Right atrium auricular region (tissue), 2 donors: ENCODE results near the gene GTF2A1. TPM values are rescaled to one million over a fixed set of nuclear protein-coding genes. Genes with fewer than 3 reads are reported as not detected.

Experiments used
- DNase-seq: peaks from one replicate; pipeline ENCODE4 v3.0.0-alpha.2; 2019; ENCODE audit warnings: low spot score
- H3K27ac ChIP-seq, 2 donors: fragments of 200-600 bp; sonication (generic); 1 replicate in 1 of 2; 2 replicates in 1 of 2; pipeline ENCODE4 v1.5.1; 2016 to 2019
- H3K27me3 ChIP-seq, 2 donors: fragments of 200-600 bp; sonication (generic); one replicate each; pipeline versions ENCODE4 v1.5.1 to v1.6.0; 2017 to 2019
- H3K36me3 ChIP-seq: fragments of 200-600 bp; sonication (generic); one replicate; pipeline ENCODE4 v1.5.1; 2016
- H3K4me1 ChIP-seq, 2 donors: fragments of 200-600 bp; sonication (generic); one replicate each; pipeline versions ENCODE4 v1.5.1 to v1.6.0; 2017 to 2019
- H3K4me3 ChIP-seq, 2 donors: fragments of 200-600 bp; sonication (generic); 1 replicate in 1 of 2; 2 replicates in 1 of 2; pipeline ENCODE4 v1.5.1; 2017 to 2019; ENCODE audit warnings: mild to moderate bottlenecking in 1 of 2, moderate library complexity in 1 of 2
- H3K9me3 ChIP-seq, 2 donors: fragments of 200-600 bp; sonication (generic); one replicate each; pipeline ENCODE4 v1.5.1; 2019
- CTCF ChIP-seq, 2 donors: fragments of 200-600 bp; sonication (generic); IDR thresholded peaks; one replicate each; pipeline ENCODE4 v1.5.1; 2019; ENCODE audit warnings: antibody characterized with exemption in 2 of 2
- total RNA-seq, 2 donors: library from RNA; depleted of rRNA; stranded (reverse); fragments of >200 nt; gene quantifications; one replicate each; pipeline ENCODE4 v1.1.0, GENCODE V29; 2016

GTF2A1 gene
- total RNA-seq, 2 donors from 2014 or later, result 14.6 to 17.1 TPM

GRCh38 chr14:81205639-81206038, 15.1 kb downstream of the GTF2A1 start:
- Histone ChIP-seq H3K9me3 (no peaks in the 10 kb centered on the region), H3K4me3 (no peak overlapping the region), H3K36me3 (peaks cover 24% of the 10 kb centered on the region), H3K27me3 (no peaks in the 10 kb centered on the region), H3K27ac (peak overlapping the region; percentile 17 to 74), H3K4me1 (peaks cover 0 to 4% of the 10 kb centered on the region in 2 donors)
- TF ChIP-seq CTCF (IDR thresholded peaks at IDR 0.05), result no peak
- no peak for DNase-seq

GRCh38 chr14:81200054-81200453, 20.7 kb downstream of the GTF2A1 start:
- Histone ChIP-seq H3K9me3 (no peaks in the 10 kb centered on the region), H3K27me3 (no peaks in the 10 kb centered on the region), H3K27ac (no peak overlapping the region), H3K4me3 (no peak overlapping the region), H3K4me1 (no peaks in the 10 kb centered on the region), H3K36me3 (peaks cover 45% of the 10 kb centered on the region)
- no peak for DNase-seq
- no peak for TF ChIP-seq CTCF (IDR thresholded peaks at IDR 0.05)

GRCh38 chr14:81199084-81199483, 21.7 kb downstream of the GTF2A1 start:
- H3K36me3 ChIP-seq, result peaks cover 55% of the 10 kb centered on the region
- DNase-seq, result no peak
- H3K27me3 ChIP-seq, result no peaks in the 10 kb centered on the region
- H3K4me1 ChIP-seq, result no peaks in the 10 kb centered on the region
- no peak overlapping the region for H3K27ac ChIP-seq
- no peak overlapping the region for H3K4me3 ChIP-seq
- H3K9me3 ChIP-seq, result no peaks in the 10 kb centered on the region
- no peak for TF ChIP-seq CTCF (IDR thresholded peaks at IDR 0.05)

- Histone ChIP-seq H3K36me3 (peaks cover 59% of the 10 kb centered on the region), H3K4me1 (no peaks in the 10 kb centered on the region), H3K9me3 (no peaks in the 10 kb centered on the region), H3K27ac (no peak overlapping the region), H3K27me3 (no peaks in the 10 kb centered on the region), H3K4me3 (no peak overlapping the region)
- no peak for DNase-seq
- TF ChIP-seq CTCF (IDR thresholded peaks at IDR 0.05), result no peak
Observed at GRCh38 chr14:81198651-81199050, 22.1 kb downstream of the GTF2A1 start.

- Histone ChIP-seq H3K4me1 (no peaks in the 10 kb centered on the region), H3K36me3 (peaks cover 62% of the 10 kb centered on the region)
Observed at GRCh38 chr14:81193924-81194633, 26.7 kb downstream of the GTF2A1 start.

More at GRCh38 chr14:81193924-81194633, 26.7 kb downstream of the GTF2A1 start:
- Histone ChIP-seq H3K9me3 (no peaks in the 10 kb centered on the region), H3K27ac (no peak overlapping the region), H3K4me3 (no peak overlapping the region), H3K27me3 (no peaks in the 10 kb centered on the region)
- no peak for DNase-seq
- TF ChIP-seq CTCF (IDR thresholded peaks at IDR 0.05), result no peak
